RWPE1 (cell line): Measurements from ENCODE around the gene FETUB.

ENCODE experiments used
- CTCF ChIA-PET: fragments of 350-600 bp; sonication (Branson Sonifier 250); formaldehyde crosslinking; extraction: SDS; loops from one replicate; lab custom pipeline; 2021; lab: Yijun Ruan, JAX
- POLR2A ChIA-PET: fragments of 400-600 bp; formaldehyde crosslinking; extraction: SDS; loops from one replicate; lab custom pipeline; 2020; ENCODE audit warnings: antibody characterized with exemption; ENCODE audit not compliant: low non-redundant PET; lab: Yijun Ruan, JAX
- DNase-seq: peaks from one replicate; pipeline ENCODE4 v3.0.0; 2012; ENCODE audit warnings: low spot score
- H3K27ac ChIP-seq: fragments of 450-650 bp; 2 replicates; pipeline ENCODE4 v1.5.1; 2017
- TF ChIP-seq, protein P1 (sequence below): fragments of 450-650 bp; conservative IDR thresholded peaks from 2 replicates; pipeline ENCODE4 v1.5.1; 2017; ENCODE audit warnings: low read depth, mild to moderate bottlenecking

FETUB gene

DNA sequence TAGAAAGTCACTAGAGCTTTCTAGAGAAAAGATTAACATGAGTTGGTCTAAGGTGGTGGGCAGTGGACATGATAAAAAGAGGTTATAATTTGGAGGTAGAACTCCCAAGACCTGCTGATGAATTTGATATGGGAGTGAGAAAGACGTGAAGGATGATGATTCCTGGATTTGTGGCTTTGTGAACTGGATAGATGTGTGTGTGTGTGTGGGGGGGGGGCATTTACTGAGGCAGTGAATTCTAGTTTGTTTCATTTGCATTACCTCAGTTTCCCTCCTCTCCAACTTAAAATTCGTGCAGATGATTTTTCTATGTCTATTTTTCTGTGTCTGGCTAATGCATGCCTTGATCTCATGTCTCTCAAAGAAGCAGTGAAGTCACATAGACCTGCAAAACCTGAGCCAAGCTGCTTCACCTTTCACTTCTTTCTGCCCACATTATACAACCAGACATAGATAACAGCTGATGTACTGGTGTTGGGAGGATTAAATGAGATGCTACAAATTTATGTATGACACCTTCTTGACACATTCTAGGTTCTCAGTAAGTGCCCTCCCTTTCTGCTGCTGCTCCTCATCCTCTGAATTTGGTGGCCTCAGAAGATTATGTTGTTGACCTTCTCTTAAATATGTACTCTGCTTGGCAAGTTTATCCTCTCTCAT lies 17.4 kb upstream of the FETUB start:
- TF ChIP-seq, protein P1, sequence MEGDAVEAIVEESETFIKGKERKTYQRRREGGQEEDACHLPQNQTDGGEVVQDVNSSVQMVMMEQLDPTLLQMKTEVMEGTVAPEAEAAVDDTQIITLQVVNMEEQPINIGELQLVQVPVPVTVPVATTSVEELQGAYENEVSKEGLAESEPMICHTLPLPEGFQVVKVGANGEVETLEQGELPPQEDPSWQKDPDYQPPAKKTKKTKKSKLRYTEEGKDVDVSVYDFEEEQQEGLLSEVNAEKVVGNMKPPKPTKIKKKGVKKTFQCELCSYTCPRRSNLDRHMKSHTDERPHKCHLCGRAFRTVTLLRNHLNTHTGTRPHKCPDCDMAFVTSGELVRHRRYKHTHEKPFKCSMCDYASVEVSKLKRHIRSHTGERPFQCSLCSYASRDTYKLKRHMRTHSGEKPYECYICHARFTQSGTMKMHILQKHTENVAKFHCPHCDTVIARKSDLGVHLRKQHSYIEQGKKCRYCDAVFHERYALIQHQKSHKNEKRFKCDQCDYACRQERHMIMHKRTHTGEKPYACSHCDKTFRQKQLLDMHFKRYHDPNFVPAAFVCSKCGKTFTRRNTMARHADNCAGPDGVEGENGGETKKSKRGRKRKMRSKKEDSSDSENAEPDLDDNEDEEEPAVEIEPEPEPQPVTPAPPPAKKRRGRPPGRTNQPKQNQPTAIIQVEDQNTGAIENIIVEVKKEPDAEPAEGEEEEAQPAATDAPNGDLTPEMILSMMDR = no peak
- no peak overlapping the region for H3K27ac ChIP-seq
- DNase-seq = no peak
- CTCF ChIA-PET = interaction anchor here (0.6 to 1.0 kb wide), 3 partner anchors 8 to 496 kb away, joined by 3 to 4 read pairs (median 4); no protein-coding TSS in a partner anchor
- POLR2A ChIA-PET = no interaction called here

DNA sequence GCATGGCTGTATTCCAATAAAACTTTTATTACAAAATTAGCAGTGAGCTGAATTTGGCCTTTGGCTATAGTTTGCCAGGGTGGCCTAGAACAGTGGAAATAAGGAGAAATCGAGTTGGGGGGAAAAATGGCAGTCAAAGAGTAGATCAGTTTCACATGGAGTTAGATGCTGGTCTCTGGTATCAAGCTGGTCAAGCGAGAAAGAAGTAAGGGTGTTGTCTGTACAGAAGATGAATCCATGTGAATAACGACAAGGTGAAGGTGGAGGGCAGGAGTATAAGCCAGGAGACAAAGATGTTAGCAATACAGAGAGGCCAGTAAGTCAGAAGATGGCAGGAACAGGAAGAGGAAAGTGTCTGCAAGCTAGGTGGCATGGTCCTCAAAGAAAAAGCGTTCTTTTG lies 15.6 kb upstream of the FETUB start:
- TF ChIP-seq, protein P1 = no peak
- POLR2A ChIA-PET = interaction anchor here (0.6 kb wide), 1 partner anchor 45 kb away, joined by 5 read pairs; no protein-coding TSS in a partner anchor
- DNase-seq = no peak
- CTCF ChIA-PET = interaction anchor here (0.6 to 0.8 kb wide), 2 partner anchors 10 to 197 kb away, joined by 3 to 4 read pairs; no protein-coding TSS in a partner anchor
- no peak overlapping the region for H3K27ac ChIP-seq

DNA sequence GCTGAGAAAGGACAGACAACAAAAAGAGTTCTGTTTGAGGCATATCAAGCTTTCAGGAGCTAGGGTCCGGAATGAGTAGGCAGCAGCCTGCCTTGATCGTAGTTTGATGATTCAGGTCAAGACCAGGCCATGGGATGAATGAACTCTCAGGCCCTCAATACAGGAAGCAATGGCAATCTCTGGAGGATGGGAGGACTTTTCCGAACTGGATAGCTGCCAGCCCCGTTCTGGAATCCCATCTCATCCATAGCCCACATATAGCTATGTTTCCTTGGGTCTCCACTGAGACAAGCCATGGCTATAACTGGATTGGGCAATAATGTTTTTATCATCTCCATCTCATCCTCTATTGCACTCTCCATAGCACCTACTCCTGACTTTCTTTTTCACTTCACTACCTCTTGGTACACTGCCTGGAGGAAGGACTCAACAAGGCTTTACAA lies 14.6 kb upstream of the FETUB start:
- TF ChIP-seq, protein P1 = no peak
- DNase-seq = no peak
- ChIA-PET POLR2A (interaction anchor here (0.6 kb wide), 1 partner anchor 11 kb away, joined by 3 read pairs; no protein-coding TSS in a partner anchor), CTCF (interaction anchor here (0.6 to 1.3 kb wide), 3 partner anchors 8 to 85 kb away, joined by 4 to 8 read pairs (median 4); no protein-coding TSS in a partner anchor)
- no peak overlapping the region for H3K27ac ChIP-seq

DNA sequence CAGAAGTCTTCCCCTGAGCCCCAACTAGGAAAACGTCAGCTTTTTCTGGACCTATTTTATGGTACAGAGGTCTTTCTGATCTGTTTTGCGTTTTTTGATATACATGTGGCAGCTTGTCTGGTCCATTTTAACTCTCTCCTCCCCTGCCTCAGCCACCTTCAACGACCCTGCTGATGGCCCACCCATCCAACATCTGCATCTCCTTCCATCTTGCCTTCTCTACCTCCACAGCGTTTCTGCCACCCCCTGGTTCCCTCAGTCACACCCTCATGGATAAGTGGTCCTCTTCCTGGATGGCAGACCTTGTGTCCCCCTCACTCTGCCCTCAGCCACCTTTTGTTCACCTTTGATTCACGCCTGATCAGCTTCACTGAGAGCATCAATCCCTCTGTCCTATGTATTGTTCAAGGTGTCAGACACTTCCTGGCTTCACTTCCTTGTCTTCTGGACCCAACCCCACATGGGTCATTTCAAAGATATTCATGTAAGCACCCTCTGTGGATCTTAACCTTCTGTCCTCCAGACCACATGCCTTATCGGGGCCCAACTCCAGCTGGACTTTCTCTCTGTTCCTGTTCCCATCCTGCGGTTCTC lies 13.8 kb upstream of the FETUB start:
- ChIA-PET CTCF (interaction anchor here (1.2 to 1.3 kb wide), 2 partner anchors 9 to 12 kb away, joined by 4 read pairs; no protein-coding TSS in a partner anchor), POLR2A (interaction anchor here (0.6 kb wide), 1 partner anchor 10 kb away, joined by 3 read pairs; no protein-coding TSS in a partner anchor)
- DNase-seq = no peak
- TF ChIP-seq, protein P1 = no peak
- no peak overlapping the region for H3K27ac ChIP-seq

DNA sequence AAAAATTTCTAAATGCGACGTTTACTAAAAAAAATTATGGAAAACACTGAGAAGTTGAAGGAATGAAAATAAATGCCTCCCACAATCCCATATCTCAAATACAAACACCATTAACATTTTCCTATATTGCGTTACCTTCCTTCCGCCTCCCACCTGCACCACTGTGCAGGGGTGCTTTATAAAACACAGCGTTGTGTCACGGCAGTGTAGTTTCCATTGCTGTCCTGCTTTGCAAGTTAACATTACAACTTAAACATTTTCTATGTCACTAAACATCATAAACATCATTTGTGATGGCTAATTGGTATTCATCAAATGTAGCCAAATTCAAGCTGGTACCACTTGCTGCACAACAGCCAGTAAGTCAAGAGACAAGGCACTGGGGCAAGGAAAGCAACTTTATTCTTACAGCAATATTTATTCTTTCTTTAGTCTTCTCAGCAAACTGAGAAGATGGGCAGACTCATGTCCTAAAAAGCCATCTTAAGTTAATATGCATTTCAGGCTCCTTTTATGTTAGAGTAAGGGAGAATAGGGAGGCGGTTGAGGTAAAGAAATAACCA lies 12.3 kb upstream of the FETUB start:
- TF ChIP-seq, protein P1 = no peak
- CTCF ChIA-PET = no interaction called here
- no peak overlapping the region for H3K27ac ChIP-seq
- no peak for DNase-seq
- POLR2A ChIA-PET = no interaction called here

DNA sequence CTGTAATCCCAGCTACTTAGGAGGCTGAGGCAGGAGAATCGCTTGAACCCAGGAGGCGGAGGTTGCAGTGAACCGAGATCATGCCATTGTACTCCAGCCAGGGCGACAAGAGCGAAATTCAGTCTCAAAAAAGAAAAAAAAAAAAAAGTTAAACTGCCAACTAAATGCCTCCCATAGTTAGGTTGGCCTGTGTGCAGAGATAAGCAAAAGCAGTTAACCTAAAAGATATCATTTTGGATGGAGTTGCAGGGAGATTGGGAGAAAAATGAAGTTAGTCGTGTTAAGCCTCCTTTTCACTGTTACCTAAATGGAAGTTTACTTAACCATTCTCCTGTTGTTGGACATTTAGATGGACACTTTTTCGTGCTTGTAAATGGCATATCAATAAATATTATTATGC lies 11.4 kb upstream of the FETUB start:
- H3K27ac ChIP-seq = no peak overlapping the region
- CTCF ChIA-PET = no interaction called here
- TF ChIP-seq, protein P1 = no peak
- DNase-seq = no peak
- POLR2A ChIA-PET = interaction anchor here (0.6 kb wide), 1 partner anchor 173 kb away, joined by 8 read pairs; no protein-coding TSS in a partner anchor
